HPDE6-E6E7 (cell line): ENCODE results near the gene PPFIA3.
A peak's percentile ranks its signal among the peaks of the same experiment; 100 is the strongest.
"Not testable (repeated sequence)": the region's sequence is repeated elsewhere in the genome, so short reads cannot be mapped to it uniquely, and the experiment has no call there.

Experiments used
- DNase-seq: peaks from one replicate; pipeline ENCODE4 v3.0.0; 2011; ENCODE audit warnings: missing footprints; ENCODE audit errors: extremely low spot score

Gene PPFIA3

DNA sequence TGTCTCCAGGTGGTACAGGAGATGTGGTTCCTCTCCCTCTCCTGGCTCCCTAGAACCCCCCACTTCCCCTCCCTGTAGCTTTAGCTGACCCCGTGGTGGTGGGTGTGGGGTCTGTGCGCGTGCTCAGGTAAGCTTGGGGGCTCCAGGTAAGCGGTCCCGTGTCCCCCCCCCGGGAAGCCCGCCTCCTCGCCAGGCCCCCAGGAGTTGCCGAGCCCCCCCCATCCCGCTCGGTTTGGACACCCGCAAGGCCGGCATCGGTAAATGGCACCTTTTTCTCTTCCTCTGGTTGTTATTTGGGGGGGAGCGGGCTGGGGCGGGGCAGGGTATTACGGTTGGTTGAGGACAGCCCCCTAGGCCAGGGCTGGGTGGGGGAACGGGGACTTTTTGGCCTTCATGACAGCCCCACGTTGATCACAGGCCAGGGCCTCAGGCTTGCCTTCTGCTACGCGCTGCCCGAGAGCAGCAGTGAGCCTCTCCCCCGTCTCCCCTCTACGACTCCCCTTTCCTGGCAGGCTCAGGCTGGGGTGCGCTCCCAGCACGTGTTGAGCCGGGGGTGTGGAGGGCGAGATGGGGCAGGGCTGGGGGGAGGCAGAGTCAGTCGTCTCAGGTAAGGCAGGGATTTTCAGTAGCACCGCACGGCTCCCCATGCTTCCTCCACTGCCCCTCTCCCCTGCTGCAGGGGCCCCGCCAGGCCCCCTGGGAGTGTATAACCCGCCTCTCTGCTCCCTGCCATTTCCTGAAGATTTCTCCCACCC is 15.8 kb upstream of the PPFIA3 start:
- no peak for DNase-seq

- no peak for DNase-seq
These were observed 15.0 kb upstream of the PPFIA3 start for GRCh38 chr19:49104229-49104864.

DNA sequence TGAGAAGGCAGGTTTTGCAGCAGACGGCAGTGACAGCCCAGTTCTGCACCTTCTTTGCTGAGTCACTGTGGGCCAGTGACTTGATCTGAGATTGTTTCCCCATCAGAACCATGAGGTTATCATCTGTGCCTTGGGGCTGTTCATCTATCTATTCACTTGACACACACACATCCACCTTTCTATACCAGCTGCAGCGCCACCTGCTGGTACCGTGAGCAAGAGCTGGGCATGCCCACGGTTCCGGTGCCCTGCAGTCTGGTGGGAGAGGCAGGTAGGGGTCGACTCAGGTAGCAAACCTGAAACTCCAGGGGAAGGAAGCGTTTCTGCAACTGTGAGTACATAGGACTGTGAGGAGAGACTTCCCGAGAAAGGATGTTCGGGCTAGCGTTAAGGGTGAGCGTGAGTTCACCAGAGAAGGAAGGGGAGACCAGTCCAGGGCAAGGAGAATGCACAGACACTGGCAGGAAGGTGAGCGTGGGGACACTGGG is 12.7 kb upstream of the PPFIA3 start:
- no peak for DNase-seq

GRCh38 chr19:49107625-49108459 is 11.5 kb upstream of the PPFIA3 start:
- DNase-seq: no peak

DNA sequence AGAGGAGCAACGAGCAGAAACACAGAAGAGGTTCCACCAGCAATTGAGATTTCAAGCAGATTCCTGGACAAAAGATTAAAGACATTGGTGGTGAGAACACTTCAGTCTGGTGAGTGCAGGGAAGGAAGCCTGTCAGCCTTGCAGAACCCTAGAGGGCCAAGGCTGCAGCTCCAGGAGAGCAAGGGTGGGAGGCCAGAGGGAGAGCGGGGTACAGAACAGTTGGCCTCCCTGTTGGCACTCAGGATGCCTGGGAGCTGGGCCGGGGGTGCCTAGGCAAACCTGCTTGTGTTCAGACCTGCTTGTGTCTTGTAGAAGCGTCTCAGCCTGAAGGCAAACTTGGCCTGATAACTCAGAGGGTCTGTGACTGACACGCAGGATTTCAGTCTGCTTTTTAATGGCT is 10.3 kb upstream of the PPFIA3 start:
- no peak for DNase-seq

DNA sequence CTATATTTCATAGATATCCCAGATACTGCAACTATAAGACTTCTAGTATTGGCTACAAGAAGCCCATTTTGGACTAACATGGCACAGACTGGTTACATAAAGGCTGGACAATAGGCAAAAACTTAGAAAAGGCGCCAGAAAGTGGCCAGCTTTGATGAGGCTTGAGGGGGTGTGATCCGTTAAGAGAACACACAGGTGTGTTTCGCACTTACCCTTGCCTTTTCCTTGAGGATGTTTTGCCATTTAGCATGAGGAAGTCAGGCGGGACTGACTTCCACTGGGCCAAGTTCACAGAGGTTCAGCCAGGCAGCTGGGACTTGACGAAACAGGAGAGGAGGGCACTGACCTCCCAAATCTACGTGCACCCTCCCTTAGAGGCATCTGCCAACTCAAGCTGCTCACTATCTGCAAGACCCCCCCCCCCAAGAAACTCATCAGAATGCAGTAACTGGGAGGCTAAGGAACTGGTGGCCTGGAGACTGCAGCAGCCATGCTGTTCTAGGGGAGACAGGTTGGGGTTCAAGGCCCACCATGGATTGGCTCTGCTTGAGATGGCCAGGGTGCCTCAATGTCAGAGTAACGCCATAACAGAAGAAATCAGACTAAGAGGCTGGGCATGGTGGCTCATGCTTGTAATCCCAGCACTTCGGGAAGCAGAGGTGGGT is 9.6 kb upstream of the PPFIA3 start:
- no peak for DNase-seq

DNA sequence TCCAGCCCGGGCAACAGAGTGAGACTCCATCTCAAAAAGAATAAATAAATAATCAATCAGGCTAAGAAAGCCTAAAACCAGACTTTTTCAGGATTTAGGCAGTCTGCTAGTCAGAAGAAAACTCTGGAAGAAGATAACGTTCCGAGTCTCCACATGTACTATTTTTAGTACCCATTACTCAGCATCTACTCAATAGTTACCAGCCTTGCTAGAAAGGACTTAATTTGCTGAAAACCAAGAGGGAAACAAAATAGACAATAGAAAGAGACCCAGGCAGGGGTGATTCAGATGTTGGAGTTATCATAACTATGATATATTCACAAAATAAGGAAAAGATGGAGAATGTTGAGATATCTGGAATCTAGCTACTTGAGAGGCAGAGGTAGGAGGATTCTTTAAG is 8.8 kb upstream of the PPFIA3 start:
- DNase-seq: no peak

DNA sequence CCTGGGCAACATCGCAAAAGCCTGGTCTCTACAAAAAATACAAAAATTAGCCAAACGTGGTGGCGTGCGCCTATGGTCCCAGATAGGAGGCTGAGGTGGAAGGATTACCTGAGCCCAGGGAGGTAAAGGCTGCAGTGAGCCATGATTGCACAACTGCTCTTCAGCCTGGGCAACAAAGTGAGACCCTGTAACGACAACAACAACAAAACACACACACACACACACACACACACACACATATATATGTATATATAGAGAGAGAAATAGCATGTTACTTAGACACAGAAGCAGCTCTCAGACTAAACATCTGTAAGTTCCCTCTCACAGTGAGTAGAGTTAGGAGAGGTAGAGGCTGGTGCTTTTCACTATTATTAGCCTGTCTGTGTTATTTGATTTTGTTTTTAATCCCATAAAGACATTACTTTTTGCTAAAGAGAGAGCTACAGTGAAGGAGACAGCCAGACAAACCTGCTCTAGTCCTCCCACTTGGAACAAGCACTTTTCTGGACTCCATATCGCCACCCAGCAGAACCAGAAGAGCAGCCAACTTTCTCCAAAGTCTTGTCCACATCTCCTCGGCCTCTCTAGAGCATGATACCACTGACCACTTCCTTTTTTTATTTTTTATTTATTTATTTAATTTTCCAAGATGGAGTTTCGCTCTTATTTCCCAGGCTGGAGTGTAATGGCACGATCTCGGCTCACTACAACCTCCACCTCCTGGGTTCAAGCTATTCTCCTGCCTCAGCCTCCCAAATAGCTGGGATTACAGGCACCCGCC is 7.9 kb upstream of the PPFIA3 start:
- DNase-seq: no peak

GRCh38 chr19:49113762-49114629 is 5.3 kb upstream of the PPFIA3 start, which contains the start of gene LIN7B:
TSS of gene LIN7B (plus strand) at chr19:49114370. CDS start at chr19:49114405, 35 bp downstream.
- peak; percentile 78 for DNase-seq

- no peak for DNase-seq
These were observed 4.5 kb upstream of the PPFIA3 start for GRCh38 chr19:49114630-49115363.

DNA sequence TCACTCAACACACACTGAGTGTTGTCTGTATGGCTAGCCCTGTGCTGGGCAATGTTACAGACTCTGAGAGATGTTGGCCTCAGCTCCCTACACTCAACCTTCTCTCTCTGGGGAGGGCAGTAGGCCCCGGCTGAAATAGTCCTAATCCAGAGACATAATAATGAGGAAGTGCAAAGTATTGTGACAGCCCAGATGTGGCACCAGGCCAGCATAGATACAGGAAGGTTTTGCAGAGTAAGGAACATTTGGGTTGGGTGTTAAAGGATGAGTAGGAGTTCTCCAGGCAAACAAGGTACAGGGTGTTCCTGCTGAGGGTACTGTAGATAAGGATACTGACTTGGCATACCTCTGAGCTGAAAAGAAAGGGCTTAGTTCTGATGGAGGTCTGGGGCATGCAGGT is 2.8 kb upstream of the PPFIA3 start:
- no peak for DNase-seq

GRCh38 chr19:49117677-49118564 is 1.4 kb upstream of the PPFIA3 start:
- no peak for DNase-seq

GRCh38 chr19:49118565-49119410 is 556 bp upstream of the PPFIA3 start, which contains the start of gene C19orf73:
TSS of gene C19orf73 (minus strand) at chr19:49119143. CDS start at chr19:49119022, 121 bp downstream.
- peak; percentile 91 for DNase-seq

DNA sequence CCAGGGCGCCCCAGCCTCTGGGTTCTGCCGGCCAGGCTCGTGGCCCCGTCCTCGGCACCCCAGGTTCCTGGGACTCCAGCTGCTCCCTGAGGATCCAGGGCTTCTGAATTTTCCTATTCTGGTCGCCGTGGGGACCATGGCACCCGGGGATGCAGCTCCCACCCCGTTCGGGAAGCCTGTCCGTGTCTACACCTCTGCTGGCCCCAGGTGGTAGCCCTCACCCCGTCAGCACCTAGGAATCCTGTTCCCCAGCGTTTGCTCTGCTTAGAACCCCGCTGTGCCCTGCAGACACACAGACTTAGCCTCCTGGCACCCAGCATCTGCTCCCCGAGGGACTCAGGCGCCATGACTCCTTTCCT is 960 bp downstream of the PPFIA3 start:
- no peak for DNase-seq

- DNase-seq: no peak
These were observed 1.5 kb downstream of the PPFIA3 start for GRCh38 chr19:49120868-49121267.

- DNase-seq: not testable (repeated sequence)
These were observed 2.5 kb downstream of the PPFIA3 start for GRCh38 chr19:49121841-49122240.

DNA sequence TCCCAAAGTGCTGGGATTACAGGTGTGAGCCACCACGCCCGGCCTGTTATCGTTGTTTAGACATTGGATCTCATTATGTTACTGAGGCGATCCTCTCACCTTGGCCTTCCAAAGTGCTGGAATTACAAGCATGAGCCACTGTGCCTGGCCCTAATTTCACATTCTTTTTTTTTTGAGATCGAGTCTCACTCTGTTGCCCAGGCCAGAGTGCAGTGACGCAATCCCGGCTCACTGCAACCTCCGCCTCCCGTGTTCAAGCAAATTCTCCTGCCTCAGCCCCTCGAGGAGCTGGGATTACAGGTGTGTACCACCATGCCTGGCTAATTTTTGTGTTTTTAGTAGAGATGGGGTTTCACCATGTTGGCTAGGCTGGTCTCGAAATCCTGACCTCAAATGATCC is 3.9 kb downstream of the PPFIA3 start:
- not testable (repeated sequence) for DNase-seq
